Right lobe of liver (tissue), 4 donors: ENCODE results near the gene ARHGEF12.

Experiments used
- POLR2A ChIP-seq: fragments of 450-650 bp; IDR thresholded peaks from one replicate; pipeline ENCODE4 v1.6.1; 2017; ENCODE audit warnings: antibody characterized with exemption, mild to moderate bottlenecking
- TF ChIP-seq, protein P1 (sequence below), 4 donors: fragments of 200-600 bp in 3 of 4; fragments of 450-650 bp in 1 of 4; IDR thresholded peaks; one replicate each; pipeline versions ENCODE4 v1.5.1 to v1.8.0; 2016 to 2022; ENCODE audit warnings: antibody characterized with exemption in 4 of 4, mild to moderate bottlenecking in 2 of 4
- donor health status: DM: no; HTN: no; CAD: no.
- donor health status: DM: no; HTN: no; CAD: no.
- donor health status: DM: no; HTN: yes; CAD: no.

DNA sequence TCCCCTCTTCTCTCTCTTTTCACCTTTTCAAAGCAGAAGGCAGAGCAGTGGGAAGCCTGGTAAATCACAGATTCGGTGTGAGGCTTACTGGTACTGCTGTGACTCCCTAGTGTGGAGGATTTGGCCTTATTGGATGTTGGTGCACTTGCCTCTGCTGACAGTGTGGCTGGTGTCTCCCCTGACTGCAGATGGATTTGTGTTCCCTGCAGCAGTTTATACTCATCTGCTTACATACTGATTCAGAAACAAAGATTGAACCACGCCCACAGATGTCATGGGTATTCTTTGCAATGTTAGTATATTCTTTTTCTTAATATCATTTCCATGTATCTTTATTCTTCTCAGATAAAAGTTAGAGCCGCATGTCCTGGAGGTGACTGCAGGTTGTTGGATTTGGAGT lies 148.5 kb downstream of the ARHGEF12 start:
- TF ChIP-seq, protein P1, sequence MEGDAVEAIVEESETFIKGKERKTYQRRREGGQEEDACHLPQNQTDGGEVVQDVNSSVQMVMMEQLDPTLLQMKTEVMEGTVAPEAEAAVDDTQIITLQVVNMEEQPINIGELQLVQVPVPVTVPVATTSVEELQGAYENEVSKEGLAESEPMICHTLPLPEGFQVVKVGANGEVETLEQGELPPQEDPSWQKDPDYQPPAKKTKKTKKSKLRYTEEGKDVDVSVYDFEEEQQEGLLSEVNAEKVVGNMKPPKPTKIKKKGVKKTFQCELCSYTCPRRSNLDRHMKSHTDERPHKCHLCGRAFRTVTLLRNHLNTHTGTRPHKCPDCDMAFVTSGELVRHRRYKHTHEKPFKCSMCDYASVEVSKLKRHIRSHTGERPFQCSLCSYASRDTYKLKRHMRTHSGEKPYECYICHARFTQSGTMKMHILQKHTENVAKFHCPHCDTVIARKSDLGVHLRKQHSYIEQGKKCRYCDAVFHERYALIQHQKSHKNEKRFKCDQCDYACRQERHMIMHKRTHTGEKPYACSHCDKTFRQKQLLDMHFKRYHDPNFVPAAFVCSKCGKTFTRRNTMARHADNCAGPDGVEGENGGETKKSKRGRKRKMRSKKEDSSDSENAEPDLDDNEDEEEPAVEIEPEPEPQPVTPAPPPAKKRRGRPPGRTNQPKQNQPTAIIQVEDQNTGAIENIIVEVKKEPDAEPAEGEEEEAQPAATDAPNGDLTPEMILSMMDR (IDR thresholded peaks at IDR 0.05) = no peak
- TF ChIP-seq POLR2A = no peak
